H1 (cell line): ENCODE data around the gene STAT1. TPM values are rescaled to one million over a fixed set of nuclear protein-coding genes. Genes with fewer than 3 reads are reported as not detected.

Experiments used
- CTCF ChIA-PET: fragments of 300-600 bp; sonication (Branson Sonifier 250); formaldehyde crosslinking; loops from one replicate; lab custom pipeline; 2021; ENCODE audit not compliant: partially characterized antibody; lab: Charles Lee
- POLR2A ChIA-PET: fragments of 300-600 bp; sonication (Branson Sonifier 250); formaldehyde crosslinking; loops from one replicate; lab custom pipeline; 2021; ENCODE audit warnings: inconsistent platforms; ENCODE audit not compliant: partially characterized antibody; lab: Charles Lee
- DNase-seq, 2 experiments: peaks; one replicate each; pipeline versions ENCODE4 v3.0.0 to v3.0.0-alpha.2; 2010 to 2022; ENCODE audit warnings: low spot score in 2 of 2, low read depth in 1 of 2, mixed read lengths in 1 of 2
- FAIRE-seq: peaks from 2 replicates; lab custom pipeline; 2011; peaks lifted over from hg19 to GRCh38; lab: Jason Lieb, UNC
- H2AFZ ChIP-seq: 2 replicates; pipeline ENCODE4 v1.8.1; 2012; ENCODE audit warnings: low read length, inconsistent platforms
- H2AK5ac ChIP-seq: 2 replicates; pipeline ENCODE4 v1.6.1; 2013; ENCODE audit warnings: low read depth, low read length
- H2BK120ac ChIP-seq: replicated peaks from 2 replicates; pipeline ENCODE3; 2013; ENCODE audit warnings: low read depth, low read length, inconsistent platforms
- H2BK12ac ChIP-seq: 2 replicates; pipeline ENCODE4 v1.6.1; 2013; ENCODE audit warnings: low read depth, low read length
- H2BK15ac ChIP-seq: 2 replicates; pipeline ENCODE4 v1.6.1; 2013; ENCODE audit warnings: low read length
- H2BK20ac ChIP-seq: 2 replicates; pipeline ENCODE4 v1.6.1; 2013; ENCODE audit warnings: low read length
- H2BK5ac ChIP-seq: 2 replicates; pipeline ENCODE4 v1.6.1; 2013; ENCODE audit warnings: low read depth, low read length
- H3K14ac ChIP-seq: 2 replicates; pipeline ENCODE4 v1.6.1; 2013; ENCODE audit warnings: inconsistent platforms; ENCODE audit not compliant: insufficient read length
- H3K18ac ChIP-seq: 2 replicates; pipeline ENCODE4 v1.6.1; 2013; ENCODE audit warnings: low read length; ENCODE audit errors: extremely low read depth
- H3K23ac ChIP-seq: 2 replicates; pipeline ENCODE4 v1.6.1; 2013; ENCODE audit warnings: inconsistent platforms; ENCODE audit not compliant: insufficient read length
- H3K23me2 ChIP-seq: 2 replicates; pipeline ENCODE4 v1.6.1; 2013; ENCODE audit warnings: low read depth, low read length
- H3K27ac ChIP-seq: 2 replicates; pipeline ENCODE4 v1.6.1; 2011; ENCODE audit warnings: low read depth, low read length, inconsistent platforms
- H3K27me3 ChIP-seq, 4 experiments: replicated peaks in 1 of 4; 1 replicate in 1 of 4; 2 replicates in 3 of 4; pipeline versions ENCODE4 v1.6.1 to v1.8.1; 2011 to 2013; ENCODE audit warnings: low read length in 3 of 4, mild to moderate bottlenecking in 3 of 4, inconsistent platforms in 2 of 4, mixed read lengths in 2 of 4, moderate library complexity in 1 of 4; ENCODE audit not compliant: control insufficient read depth in 3 of 4, insufficient read depth in 3 of 4; ENCODE audit errors: extremely low read depth in 1 of 4
- H3K36me3 ChIP-seq, 4 experiments: 2 replicates each; pipeline versions ENCODE4 v1.6.1 to v1.8.1; 2011 to 2013; ENCODE audit warnings: mild to moderate bottlenecking in 4 of 4, low read length in 3 of 4, moderate library complexity in 2 of 4, control low read depth in 1 of 4, inconsistent platforms in 1 of 4; ENCODE audit not compliant: insufficient read depth in 4 of 4, control insufficient read depth in 2 of 4
- H3K4ac ChIP-seq: replicated peaks from 2 replicates; pipeline ENCODE3; 2013; ENCODE audit warnings: low read length, low read depth, mixed read lengths, inconsistent platforms; ENCODE audit not compliant: insufficient read length
- H3K4me1 ChIP-seq, 4 experiments: replicated peaks in 1 of 4; 1 replicate in 1 of 4; 2 replicates in 3 of 4; pipeline versions ENCODE4 v1.6.1 to v1.8.1; 2011 to 2013; ENCODE audit warnings: low read length in 3 of 4, inconsistent platforms in 2 of 4, mixed read lengths in 1 of 4; ENCODE audit not compliant: insufficient read depth in 4 of 4, control insufficient read depth in 3 of 4
- H3K4me2 ChIP-seq, 2 experiments: 2 replicates each; pipeline versions ENCODE4 v1.6.1 to v1.8.1; 2011 to 2013; ENCODE audit warnings: low read depth in 2 of 2, low read length in 2 of 2, control low read depth in 1 of 2, inconsistent platforms in 1 of 2, mild to moderate bottlenecking in 1 of 2; ENCODE audit not compliant: insufficient read depth in 1 of 2
- H3K4me3 ChIP-seq, 4 experiments: fragments of 200-600, 300-600 bp in 1 of 4; sonication (generic), shearing (Covaris generic), sonication (Bioruptor Twin) in 1 of 4; 2 replicates each; pipeline versions ENCODE4 v1.5.1 to v1.8.1; 2011 to 2016; ENCODE audit warnings: low read length in 4 of 4, low read depth in 3 of 4, control low read depth in 2 of 4, inconsistent platforms in 2 of 4, mild to moderate bottlenecking in 2 of 4, mixed read lengths in 1 of 4, moderate library complexity in 1 of 4; ENCODE audit not compliant: insufficient read depth in 2 of 4; ENCODE audit errors: extremely low read depth in 1 of 4
- H3K56ac ChIP-seq: replicated peaks from 2 replicates; pipeline ENCODE3; 2013; ENCODE audit warnings: low read depth, mild to moderate bottlenecking, mixed read lengths, low read length, inconsistent platforms; ENCODE audit not compliant: insufficient read length
- H3K79me1 ChIP-seq: 2 replicates; pipeline ENCODE4 v1.6.1; 2013; ENCODE audit warnings: low read depth, low read length, control low read depth
- H3K79me2 ChIP-seq, 2 experiments: 2 replicates each; pipeline versions ENCODE4 v1.6.1 to v1.8.1; 2012 to 2013; ENCODE audit warnings: low read length in 2 of 2, mild to moderate bottlenecking in 2 of 2, inconsistent platforms in 1 of 2; ENCODE audit not compliant: insufficient read depth in 2 of 2, control insufficient read depth in 1 of 2
- H3K9ac ChIP-seq, 4 experiments: replicated peaks in 1 of 4; 1 replicate in 1 of 4; 2 replicates in 3 of 4; pipeline versions ENCODE4 v1.6.1 to v1.8.1; 2011 to 2013; ENCODE audit warnings: low read depth in 3 of 4, low read length in 3 of 4, control low read depth in 2 of 4, mild to moderate bottlenecking in 2 of 4, moderate library complexity in 2 of 4, inconsistent platforms in 1 of 4; ENCODE audit errors: extremely low read depth in 1 of 4
- H3K9me3 ChIP-seq, 2 experiments: 2 replicates each; pipeline versions ENCODE4 v1.6.1 to v1.8.1; 2012 to 2013; ENCODE audit warnings: mild to moderate bottlenecking in 2 of 2, moderate library complexity in 2 of 2, control low read depth in 1 of 2, inconsistent platforms in 1 of 2, low read depth in 1 of 2, low read length in 1 of 2, mixed read lengths in 1 of 2; ENCODE audit not compliant: insufficient read depth in 2 of 2
- H4K20me1 ChIP-seq, 2 experiments: replicated peaks in 1 of 2; 2 replicates each; pipeline versions ENCODE3 to v1.8.1; 2011 to 2013; ENCODE audit warnings: inconsistent platforms in 2 of 2, low read length in 2 of 2, mild to moderate bottlenecking in 1 of 2; ENCODE audit not compliant: insufficient read depth in 2 of 2, control insufficient read depth in 1 of 2
- H4K5ac ChIP-seq: 2 replicates; pipeline ENCODE4 v1.6.1; 2013; ENCODE audit warnings: low read length, low read depth, mixed read lengths, inconsistent platforms; ENCODE audit not compliant: insufficient read length
- H4K8ac ChIP-seq: 2 replicates; pipeline ENCODE4 v1.8.0; 2013; ENCODE audit warnings: mild to moderate bottlenecking, moderate library complexity, low read length, inconsistent platforms; ENCODE audit not compliant: insufficient read depth; ENCODE audit errors: extremely low read depth
- H4K91ac ChIP-seq: replicated peaks from 2 replicates; pipeline ENCODE3; 2013; ENCODE audit warnings: low read length, mixed read lengths, inconsistent platforms; ENCODE audit not compliant: insufficient read length
- FOSL1 ChIP-seq: IDR thresholded peaks from 2 replicates; pipeline ENCODE4 v1.6.1; 2011; ENCODE audit warnings: mild to moderate bottlenecking, low read depth, low read length, moderate library complexity; ENCODE audit not compliant: insufficient read depth
- GABPA ChIP-seq: IDR thresholded peaks from 2 replicates; pipeline ENCODE4 v1.6.1; 2011; ENCODE audit warnings: mild to moderate bottlenecking, low read length, moderate library complexity, borderline replicate concordance; ENCODE audit not compliant: insufficient read depth
- GTF2F1 ChIP-seq: IDR thresholded peaks from 2 replicates; pipeline ENCODE4 v1.6.1; 2012; ENCODE audit warnings: low read depth, low read length, improper control_type of control experiment, borderline replicate concordance
- HDAC2 ChIP-seq, 2 experiments: fragments of 300-600 bp in 1 of 2; sonication (generic) in 1 of 2; IDR thresholded peaks; 2 replicates each; pipeline ENCODE4 v1.6.1; 2011 to 2012; ENCODE audit warnings: low read depth in 2 of 2, low read length in 2 of 2, mild to moderate bottlenecking in 2 of 2, moderate library complexity in 2 of 2, borderline replicate concordance in 1 of 2, inconsistent platforms in 1 of 2
- JUND ChIP-seq: IDR thresholded peaks from 2 replicates; pipeline ENCODE4 v1.6.1; 2011; ENCODE audit warnings: mild to moderate bottlenecking, improper control_type of control experiment, low read length
- KDM4A ChIP-seq: IDR thresholded peaks from one replicate; pipeline ENCODE4 v1.7.1; 2012; ENCODE audit warnings: low read depth, mild to moderate bottlenecking, moderate library complexity, low read length, inconsistent platforms; ENCODE audit not compliant: severe bottlenecking
- NRF1 ChIP-seq: IDR thresholded peaks from 2 replicates; pipeline ENCODE4 v1.6.1; 2011; ENCODE audit warnings: mild to moderate bottlenecking, low read depth, low read length, improper control_type of control experiment
- SP2 ChIP-seq: IDR thresholded peaks from 2 replicates; pipeline ENCODE4 v1.6.1; 2012; ENCODE audit warnings: mild to moderate bottlenecking, low read length, inconsistent platforms
- TAF1 ChIP-seq: IDR thresholded peaks from 2 replicates; pipeline ENCODE4 v1.6.1; 2011; ENCODE audit warnings: mild to moderate bottlenecking, low read depth, low read length
- TAF7 ChIP-seq: optimal IDR thresholded peaks from 2 replicates; pipeline ENCODE3; 2011; ENCODE audit warnings: low read depth, mild to moderate bottlenecking, inconsistent platforms, low read length, moderate library complexity, borderline replicate concordance
- TCF12 ChIP-seq: IDR thresholded peaks from 2 replicates; pipeline ENCODE4 v1.6.1; 2011; ENCODE audit warnings: low read depth, mild to moderate bottlenecking, low read length
- ZNF274 ChIP-seq: IDR thresholded peaks from 2 replicates; pipeline ENCODE4 v1.7.0; 2012; ENCODE audit warnings: low read length, borderline replicate concordance; ENCODE audit errors: extremely low read depth
- WGBS, 2 experiments: shearing (Covaris generic) in 1 of 2; methylation state at CpG; one replicate each; pipeline versions ENCODE4 v1.1.6 to v1.1.7; 2013 to 2015; ENCODE audit warnings: low lambda C conversion rate in 2 of 2, mixed read lengths in 2 of 2, inconsistent platforms in 1 of 2, low coverage in 1 of 2, missing lambda C conversion rate in 1 of 2; ENCODE audit not compliant: insufficient replicate concordance in 2 of 2, insufficient coverage in 1 of 2, insufficient read length in 1 of 2; ENCODE audit errors: extremely low coverage in 1 of 2, missing lambda C conversion rate in 1 of 2; 5-methylcytosine and 5-hydroxymethylcytosine counted together
- polyA plus RNA-seq, 7 experiments: library from polyadenylated mRNA; depleted of rRNA in 3 of 7; stranded (reverse) in 5 of 7; unstranded in 2 of 7; fragments of >200 nt in 5 of 7; fragments of 200-250 nt in 2 of 7; gene quantifications; 1 replicate in 5 of 7; 2 replicates in 1 of 7; 4 replicates in 1 of 7; pipeline versions ENCODE4 v1.2.1 to v1.2.3, GENCODE V29; 2011 to 2013; ENCODE audit warnings: missing spikeins in 2 of 7, mixed read lengths in 2 of 7
- total RNA-seq: library from RNA; stranded (reverse); fragmentation: NEBNext Ultra II Directional; extraction: Animal tissue kit (Norgen Biotek cat#: 25700); gene quantifications from 2 replicates; pipeline ENCODE4 v1.2.1, GENCODE V29; 2021

The STAT1 gene
- total and polyA plus RNA-seq, 2 of the 8 experiments (the other 6 are each of a cell fraction or from before 2014, with no cell fraction given): 20.3 to 43.0 TPM

DNA sequence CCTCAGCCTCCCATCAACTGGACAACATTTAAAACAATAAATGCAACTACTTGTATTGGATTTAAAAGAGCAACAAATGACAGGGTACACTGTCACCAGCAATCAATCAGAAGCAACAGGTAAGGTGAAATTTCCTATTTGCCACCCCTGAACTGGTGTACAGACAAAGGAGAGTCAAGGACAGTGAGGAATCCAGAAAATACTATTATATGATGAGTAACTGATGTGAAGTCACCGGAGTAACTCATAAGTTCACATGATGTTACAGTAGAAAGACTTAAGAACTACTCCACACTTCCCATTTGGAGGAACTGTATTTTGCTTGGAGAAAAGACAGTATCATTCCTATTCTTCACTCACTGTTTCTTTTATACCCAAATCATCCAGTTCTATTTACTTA is 4.1 kb upstream of the STAT1 start:
- ChIA-PET POLR2A (no interaction called here), CTCF (interaction anchor here (1.0 kb wide), 1 partner anchor 22 kb away, joined by 3 read pairs; no protein-coding TSS in a partner anchor)
- Histone ChIP-seq H3K27me3 (peaks cover 0 to 13% (median 6%) of the 10 kb centered on the region in 4 experiments; a peak in 4 of 7 replicates), H4K91ac (no peak overlapping the region), H3K4ac (no peak overlapping the region), H3K23me2 (peaks cover 15% of the 10 kb centered on the region), H3K4me3 (no peak overlapping the region), H3K79me2 (peaks cover 3 to 5% of the 10 kb centered on the region in 2 experiments; a peak in 2 of 4 replicates), H3K27ac (no peak overlapping the region), H2AK5ac (no peak overlapping the region), H4K8ac (no peak overlapping the region), H2BK12ac (no peak overlapping the region), H3K23ac (no peak overlapping the region), H3K4me2 (no peak overlapping the region), H3K79me1 (no peaks in the 10 kb centered on the region), H4K5ac (no peak overlapping the region), H3K18ac (no peak overlapping the region), H3K9ac (no peak overlapping the region), H3K4me1 (peaks cover 0 to 13% (median 4%) of the 10 kb centered on the region in 4 experiments; a peak in 3 of 7 replicates), H3K56ac (no peak overlapping the region), H3K36me3 (no peaks in the 10 kb centered on the region), H3K14ac (no peak overlapping the region), H2BK120ac (no peak overlapping the region), H2AFZ (no peak overlapping the region), H2BK20ac (no peak overlapping the region), H2BK5ac (no peak overlapping the region), H4K20me1 (peaks cover 0 to 4% of the 10 kb centered on the region in 2 experiments), H2BK15ac (no peak overlapping the region), H3K9me3 (no peaks in the 10 kb centered on the region)
- WGBS, 2 experiments: 88% methylated on average over 1 of the region's 1 CpG; no CpG with 5 or more reads in 1 of the 2 experiments
- FAIRE-seq: no peak
- TF ChIP-seq NRF1 (no peak), HDAC2 (IDR thresholded peaks at IDR 0.05; ENCODE audit: borderline replicate concordance in 1 of 2, low read depth in 2 of 2, low read length in 2 of 2) (no peak), TAF7 (no peak), TCF12 (no peak), KDM4A (no peak), TAF1 (no peak), GABPA (no peak), JUND (no peak), GTF2F1 (no peak), SP2 (no peak), FOSL1 (no peak), ZNF274 (no peak)
- no peak for DNase-seq
